Esophagus muscularis mucosa (tissue), 4 donors: Measurements from ENCODE around the gene ECEL1. TPM values are rescaled to one million over a fixed set of nuclear protein-coding genes. Genes with fewer than 3 reads are reported as not detected.
"Not testable (repeated sequence)": the region's sequence is repeated elsewhere in the genome, so short reads cannot be mapped to it uniquely, and the experiment has no call there.

Experiments used
- DNase-seq: peaks from one replicate; pipeline ENCODE4 v3.0.0-alpha.2; 2017; ENCODE audit errors: extremely low spot score
- H3K27ac ChIP-seq, 4 donors: fragments of 200-600 bp; sonication (generic); replicated peaks in 1 of 4; 1 replicate in 3 of 4; 2 replicates in 1 of 4; pipeline ENCODE4 v1.5.1; 2016 to 2019; ENCODE audit warnings: mild to moderate bottlenecking in 1 of 4
- H3K27me3 ChIP-seq, 4 donors: fragments of 200-600 bp; sonication (generic); one replicate each; pipeline versions ENCODE4 v1.5.1 to v1.6.0; 2016 to 2019
- H3K36me3 ChIP-seq, 4 donors: fragments of 200-600 bp; sonication (generic); one replicate each; pipeline ENCODE4 v1.5.1; 2016 to 2019
- H3K4me1 ChIP-seq, 4 donors: fragments of 200-600 bp; sonication (generic); one replicate each; pipeline ENCODE4 v1.5.1; 2016 to 2019
- H3K4me3 ChIP-seq, 4 donors: fragments of 200-600 bp; sonication (generic); 1 replicate in 2 of 4; 2 replicates in 2 of 4; pipeline ENCODE4 v1.5.1; 2016 to 2019; ENCODE audit warnings: mild to moderate bottlenecking in 4 of 4, moderate library complexity in 1 of 4
- H3K9me3 ChIP-seq, 4 donors: fragments of 200-600 bp; sonication (generic); 1 replicate in 3 of 4; 2 replicates in 1 of 4; pipeline ENCODE4 v1.5.1; 2016 to 2019
- EP300 ChIP-seq: sonication (generic); formaldehyde crosslinking; IDR thresholded peaks from one replicate; pipeline ENCODE4 v1.6.1; 2017; ENCODE audit warnings: antibody characterized with exemption
- POLR2A ChIP-seq: fragments of 450-650 bp; IDR thresholded peaks from one replicate; pipeline ENCODE4 v1.6.1; 2017; ENCODE audit warnings: antibody characterized with exemption, moderate library complexity, mild to moderate bottlenecking, low read depth
- POLR2AphosphoS5 ChIP-seq, 2 donors: sonication (generic); formaldehyde crosslinking; IDR thresholded peaks; one replicate each; pipeline ENCODE4 v1.6.1; 2017; ENCODE audit warnings: antibody characterized with exemption in 2 of 2
- WGBS: methylation state at CpG from one replicate; pipeline ENCODE4 v1.1.5; 2018; 5-methylcytosine and 5-hydroxymethylcytosine counted together
- intact Hi-C: fragments of 100-400 bp; cut with DNase I; formaldehyde crosslinking; loops from one replicate; pipeline ENCODE4 v1.15.1; 2023
- total RNA-seq, 4 donors: library from RNA; depleted of rRNA; stranded (reverse); fragments of >200 nt; gene quantifications; one replicate each; pipeline versions ENCODE4 v1.1.0 to v1.2.1, GENCODE V29; 2016
- TF ChIP-seq, protein P1 (sequence below), 3 experiments: fragments of 200-600 bp in 2 of 3; fragments of 450-650 bp in 1 of 3; sonication (generic) in 2 of 3; IDR thresholded peaks; one replicate each; pipeline ENCODE4 v1.5.1; 2017 to 2019; ENCODE audit warnings: antibody characterized with exemption in 3 of 3, mild to moderate bottlenecking in 2 of 3, moderate library complexity in 1 of 3

ECEL1 gene
- total RNA-seq, 4 donors from 2014 or later = 0.66 to 1.6 (median 1.4) TPM; not detected in 1

DNA sequence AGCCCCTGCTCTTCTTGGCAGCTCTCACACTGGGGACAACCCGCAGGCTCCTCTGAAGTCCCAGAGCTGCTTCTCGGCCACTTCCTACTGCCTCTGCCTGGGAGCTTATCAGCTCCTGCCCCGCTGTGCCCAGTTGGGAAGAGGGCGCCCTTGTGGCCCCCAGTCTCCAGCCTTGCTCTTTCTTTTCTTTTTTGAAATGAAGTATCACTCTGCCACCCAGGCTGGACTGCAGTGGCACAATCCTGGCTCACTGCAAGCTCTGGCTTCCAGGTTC lies 52.3 kb downstream of the ECEL1 start:
- no peaks in the 10 kb centered on the region for H3K36me3 ChIP-seq
- TF ChIP-seq, protein P1, sequence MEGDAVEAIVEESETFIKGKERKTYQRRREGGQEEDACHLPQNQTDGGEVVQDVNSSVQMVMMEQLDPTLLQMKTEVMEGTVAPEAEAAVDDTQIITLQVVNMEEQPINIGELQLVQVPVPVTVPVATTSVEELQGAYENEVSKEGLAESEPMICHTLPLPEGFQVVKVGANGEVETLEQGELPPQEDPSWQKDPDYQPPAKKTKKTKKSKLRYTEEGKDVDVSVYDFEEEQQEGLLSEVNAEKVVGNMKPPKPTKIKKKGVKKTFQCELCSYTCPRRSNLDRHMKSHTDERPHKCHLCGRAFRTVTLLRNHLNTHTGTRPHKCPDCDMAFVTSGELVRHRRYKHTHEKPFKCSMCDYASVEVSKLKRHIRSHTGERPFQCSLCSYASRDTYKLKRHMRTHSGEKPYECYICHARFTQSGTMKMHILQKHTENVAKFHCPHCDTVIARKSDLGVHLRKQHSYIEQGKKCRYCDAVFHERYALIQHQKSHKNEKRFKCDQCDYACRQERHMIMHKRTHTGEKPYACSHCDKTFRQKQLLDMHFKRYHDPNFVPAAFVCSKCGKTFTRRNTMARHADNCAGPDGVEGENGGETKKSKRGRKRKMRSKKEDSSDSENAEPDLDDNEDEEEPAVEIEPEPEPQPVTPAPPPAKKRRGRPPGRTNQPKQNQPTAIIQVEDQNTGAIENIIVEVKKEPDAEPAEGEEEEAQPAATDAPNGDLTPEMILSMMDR (IDR thresholded peaks at IDR 0.05) = no peak
- TF ChIP-seq POLR2A (no peak), EP300 (no peak), POLR2AphosphoS5 (IDR thresholded peaks at IDR 0.05) (no peak)
- DNase-seq = no peak
- no peaks in the 10 kb centered on the region for H3K4me1 ChIP-seq
- H3K4me3 ChIP-seq = no peak overlapping the region
- H3K9me3 ChIP-seq = no peaks in the 10 kb centered on the region
- H3K27ac ChIP-seq = no peak overlapping the region
- H3K27me3 ChIP-seq = peaks cover 0 to 16% (median 0%) of the 10 kb centered on the region in 4 donors
- 86% methylated on average over 4 of the region's 4 CpGs for WGBS
- intact Hi-C loops = loop anchor here (5.0 kb wide), 2 partner anchors 513 to 528 kb away; no protein-coding TSS in a partner anchor

DNA sequence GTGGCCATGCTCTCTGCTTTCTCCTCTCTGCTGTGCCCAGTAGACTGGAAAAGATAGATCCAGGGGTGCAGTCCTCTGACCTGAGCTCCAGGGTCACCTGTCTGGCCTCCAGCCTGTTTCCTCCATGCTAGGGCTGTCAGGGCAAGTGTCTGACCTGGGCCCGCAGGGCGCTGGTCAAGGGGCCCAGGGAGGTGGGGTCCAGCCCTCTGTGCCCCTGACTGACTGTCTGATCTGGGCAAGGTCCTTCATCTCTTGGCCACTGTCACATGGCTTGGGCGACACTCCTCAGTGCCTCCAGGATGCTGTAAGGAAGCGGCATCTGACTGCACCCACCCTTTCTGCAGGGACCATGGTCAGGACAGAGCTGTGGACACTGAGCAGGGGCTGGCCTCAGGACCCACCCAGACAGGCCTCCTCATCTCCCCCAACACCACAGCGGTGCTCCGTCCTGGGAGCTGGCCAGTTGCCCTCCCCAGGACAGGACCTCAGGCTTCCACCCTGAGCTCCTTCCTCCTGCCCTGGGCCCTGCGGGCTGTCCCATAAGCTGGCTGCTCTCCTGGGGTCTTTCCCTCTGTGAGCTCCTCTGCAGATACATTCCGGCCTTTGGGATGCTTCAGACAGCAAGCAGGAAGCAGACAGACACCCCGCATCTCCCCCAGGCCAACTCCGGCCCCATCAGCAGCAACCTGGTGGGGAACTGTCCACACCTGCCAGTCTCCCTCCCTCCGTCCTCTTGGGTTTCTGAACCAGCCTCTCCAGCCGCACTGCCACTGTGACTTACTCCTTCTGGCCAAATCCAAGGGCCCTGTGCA lies 52.9 kb downstream of the ECEL1 start:
- H3K4me3 ChIP-seq = no peak overlapping the region
- H3K27me3 ChIP-seq = peaks cover 0 to 16% (median 0%) of the 10 kb centered on the region in 4 donors
- DNase-seq = no peak
- H3K9me3 ChIP-seq = no peaks in the 10 kb centered on the region
- no peaks in the 10 kb centered on the region for H3K36me3 ChIP-seq
- no peak for TF ChIP-seq POLR2A
- TF ChIP-seq EP300 = no peak
- TF ChIP-seq POLR2AphosphoS5 (IDR thresholded peaks at IDR 0.05) = no peak
- TF ChIP-seq, protein P1 (IDR thresholded peaks at IDR 0.05) = no peak
- intact Hi-C loops = loop anchor here (5.0 kb wide), 2 partner anchors 512 to 527 kb away; no protein-coding TSS in a partner anchor
- WGBS = 93% methylated on average over 10 of the region's 12 CpGs
- H3K4me1 ChIP-seq = no peaks in the 10 kb centered on the region
- no peak overlapping the region for H3K27ac ChIP-seq

DNA sequence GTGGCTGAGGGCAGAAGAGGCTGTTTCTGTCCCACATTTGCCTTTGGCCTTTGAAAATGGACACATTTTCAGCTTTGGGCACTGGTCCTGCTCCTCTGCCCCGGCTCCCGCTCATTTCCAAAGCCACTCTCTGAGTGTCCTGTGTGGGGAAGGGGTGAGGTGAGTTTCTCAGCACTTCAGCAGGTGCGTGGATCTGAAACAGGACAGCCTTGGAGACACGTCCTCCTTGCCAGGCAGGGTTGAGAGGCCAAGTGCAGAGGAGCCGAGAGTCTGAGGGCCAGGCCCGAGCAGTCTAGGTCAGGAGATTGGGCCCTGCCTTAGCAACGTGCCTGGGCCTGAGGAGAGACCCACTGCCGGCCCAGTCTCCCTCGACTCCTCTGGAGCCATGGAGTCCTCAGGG lies 53.5 kb downstream of the ECEL1 start:
- 93% methylated on average over 9 of the region's 9 CpGs for WGBS
- intact Hi-C loops = no loop called here
- Histone ChIP-seq H3K4me3 (no peak overlapping the region), H3K27ac (no peak overlapping the region), H3K36me3 (no peaks in the 10 kb centered on the region), H3K4me1 (no peaks in the 10 kb centered on the region), H3K9me3 (no peaks in the 10 kb centered on the region), H3K27me3 (peaks cover 0 to 13% (median 0%) of the 10 kb centered on the region in 4 donors)
- TF ChIP-seq POLR2A (no peak), POLR2AphosphoS5 (IDR thresholded peaks at IDR 0.05) (no peak), EP300 (no peak)
- TF ChIP-seq, protein P1 (IDR thresholded peaks at IDR 0.05) = no peak
- no peak for DNase-seq

DNA sequence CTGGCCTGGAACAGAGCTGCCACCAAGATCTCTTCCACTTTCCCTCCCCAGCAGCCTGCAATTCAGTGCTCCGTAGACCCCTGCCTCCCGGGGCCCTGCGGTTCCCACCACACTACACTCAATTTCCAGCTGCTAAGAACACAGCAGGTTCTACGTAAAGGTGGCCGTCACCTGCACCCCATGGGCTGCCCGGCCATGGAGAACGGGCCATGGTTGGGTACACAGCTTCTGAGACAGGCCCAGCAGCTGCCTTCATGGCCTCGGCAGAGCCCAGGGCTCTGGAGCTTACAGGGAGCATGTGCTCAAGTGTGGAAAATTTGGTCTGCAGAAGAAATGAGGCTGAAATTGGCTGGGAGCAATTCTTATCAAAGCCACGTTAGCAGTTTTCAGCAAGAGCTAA lies 54.0 kb downstream of the ECEL1 start:
- H3K27ac ChIP-seq, intact Hi-C loops, DNase-seq, H3K36me3 ChIP-seq, H3K4me1 ChIP-seq, H3K9me3 ChIP-seq, H3K4me3 ChIP-seq, H3K27me3 ChIP-seq: not testable (repeated sequence)
- 82% methylated on average over 4 of the region's 9 CpGs for WGBS

DNA sequence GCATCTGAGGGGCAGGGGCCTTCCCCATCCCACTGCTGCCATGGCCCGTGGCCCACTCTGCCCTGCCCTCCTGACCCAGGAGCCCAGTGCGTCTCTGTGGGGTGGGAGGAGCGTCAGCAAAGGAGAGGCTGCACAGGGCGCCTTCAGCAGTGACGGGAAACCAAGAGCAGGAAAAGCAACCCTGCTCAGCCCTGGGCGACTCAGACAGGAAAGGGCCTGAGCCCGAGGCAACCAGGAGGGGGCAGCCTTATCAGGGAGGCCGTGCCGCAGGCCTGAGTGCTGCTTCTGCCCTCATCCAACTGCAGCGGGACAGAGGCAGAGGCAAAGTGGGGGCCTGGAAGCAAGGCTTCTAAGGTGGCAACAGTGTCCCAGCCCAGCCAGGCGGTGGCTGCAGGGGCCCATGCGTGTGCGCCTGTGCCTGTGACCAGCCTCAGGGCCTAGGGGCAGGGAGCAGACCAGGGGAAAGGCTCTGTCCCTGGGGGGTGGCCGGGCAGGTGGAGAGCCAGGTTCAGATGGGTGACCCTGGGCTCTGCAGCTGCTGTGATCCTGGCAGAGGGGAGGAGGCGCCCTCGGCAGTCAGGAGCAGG lies 54.9 kb downstream of the ECEL1 start:
- H3K4me1 ChIP-seq = no peaks in the 10 kb centered on the region
- H3K27me3 ChIP-seq = peaks cover 0 to 15% (median 0%) of the 10 kb centered on the region in 4 donors
- no peaks in the 10 kb centered on the region for H3K36me3 ChIP-seq
- 67% methylated on average over 14 of the region's 16 CpGs for WGBS
- no peak overlapping the region for H3K4me3 ChIP-seq
- no peaks in the 10 kb centered on the region for H3K9me3 ChIP-seq
- DNase-seq = no peak
- H3K27ac ChIP-seq = no peak overlapping the region
- TF ChIP-seq POLR2A = no peak
- TF ChIP-seq, protein P1 (IDR thresholded peaks at IDR 0.05) = no peak
- no peak for TF ChIP-seq POLR2AphosphoS5 (IDR thresholded peaks at IDR 0.05)
- no peak for TF ChIP-seq EP300
- intact Hi-C loops = no loop called here
